ENCODE measurements around the gene LRRN4. TPM values are rescaled to one million over a fixed set of nuclear protein-coding genes. Genes with fewer than 3 reads are reported as not detected.

Gene LRRN4
- total and polyA plus RNA-seq, 7 donors, result 0.03 to 0.10 (median 0.09) TPM; not detected in 4

GRCh38 chr20:6075428-6076219, 21.8 kb upstream of the LRRN4 start:
- WGBS, 3 donors, result 32 to 39% (median 34%) methylated on average over 8 of the region's 8 CpGs
- peak in 1 of 2 donors; percentile 19 for DNase-seq
- Histone ChIP-seq H3K4me1 (peaks cover 9% of the 10 kb centered on the region), H3K27me3 (ENCODE audit: insufficient read depth in 3 of 3, low read length in 2 of 3) (no peaks in the 10 kb centered on the region), H3K4me3 (no peak overlapping the region), H3K36me3 (ENCODE audit: insufficient read depth in 1 of 2, low read depth in 1 of 2) (no peaks in the 10 kb centered on the region), H3K27ac (peak overlapping the region; percentile 30), H3K9me3 (no peaks in the 10 kb centered on the region)
- no peak for TF ChIP-seq CTCF (IDR thresholded peaks at IDR 0.05)
- intact Hi-C loops (cut with DNase I), result loop anchor here (2.0 to 10.0 kb wide), 6 partner anchors 47 to 548 kb away; partner anchors contain the start of genes MCM8 (in 1 of the 2) and TRMT6 (in 1 of the 2)
- peak; percentile 35 to 72 (median 58) for ATAC-seq

- ATAC-seq, result no peak
- DNase-seq, result no peak
- no peaks in the 10 kb centered on the region for H3K36me3 ChIP-seq (ENCODE audit: insufficient read depth in 1 of 2, low read depth in 1 of 2)
- H3K27ac ChIP-seq, result no peak overlapping the region
- TF ChIP-seq CTCF (IDR thresholded peaks at IDR 0.05), result no peak
- H3K27me3 ChIP-seq (ENCODE audit: insufficient read depth in 3 of 3, low read length in 2 of 3), result no peaks in the 10 kb centered on the region
- 72 to 81% (median 77%) methylated on average over 2 of the region's 2 CpGs for WGBS, 3 donors
- peaks cover 9% of the 10 kb centered on the region for H3K4me1 ChIP-seq
- H3K9me3 ChIP-seq, result no peaks in the 10 kb centered on the region
- no peak overlapping the region for H3K4me3 ChIP-seq
- intact Hi-C loops (cut with DNase I), result loop anchor here (5.0 to 10.0 kb wide), 3 partner anchors 130 to 547 kb away; no protein-coding TSS in a partner anchor
Measured at GRCh38 chr20:6074784-6075183, 20.9 kb upstream of the LRRN4 start.

- Histone ChIP-seq H3K27ac (no peak overlapping the region), H3K27me3 (ENCODE audit: insufficient read depth in 3 of 3, low read length in 2 of 3) (no peaks in the 10 kb centered on the region), H3K9me3 (no peaks in the 10 kb centered on the region), H3K4me3 (no peak overlapping the region), H3K4me1 (peaks cover 9% of the 10 kb centered on the region), H3K36me3 (ENCODE audit: insufficient read depth in 1 of 2, low read depth in 1 of 2) (no peaks in the 10 kb centered on the region)
- 77 to 81% (median 78%) methylated on average over 2 of the region's 2 CpGs for WGBS, 3 donors
- intact Hi-C loops (cut with DNase I), result loop anchor here (10.0 kb wide), 2 partner anchors 129 to 269 kb away; no protein-coding TSS in a partner anchor
- ATAC-seq (peak in 1 of 4 donors; percentile 35), DNase-seq (no peak)
- peak; percentile 27 for TF ChIP-seq CTCF (IDR thresholded peaks at IDR 0.05)
Measured at GRCh38 chr20:6074145-6074561, 20.3 kb upstream of the LRRN4 start.

GRCh38 chr20:6070829-6071695, 17.2 kb upstream of the LRRN4 start:
- no peak for TF ChIP-seq CTCF (IDR thresholded peaks at IDR 0.05)
- Histone ChIP-seq H3K27me3 (ENCODE audit: insufficient read depth in 3 of 3, low read length in 2 of 3) (no peaks in the 10 kb centered on the region), H3K9me3 (no peaks in the 10 kb centered on the region), H3K27ac (no peak overlapping the region), H3K36me3 (ENCODE audit: insufficient read depth in 1 of 2, low read depth in 1 of 2) (no peaks in the 10 kb centered on the region), H3K4me3 (no peak overlapping the region), H3K4me1 (peaks cover 6% of the 10 kb centered on the region)
- DNase-seq, result no peak
- WGBS, 3 donors, result 83 to 87% (median 86%) methylated on average over 6 of the region's 6 CpGs
- ATAC-seq, result peak in 1 of 4 donors; percentile 12
- intact Hi-C loops (cut with DNase I), result loop anchor here (10.0 kb wide), 2 partner anchors 126 to 266 kb away; no protein-coding TSS in a partner anchor
